SU-DHL-6 (cell line): ENCODE measurements around the gene CRYBA4.

Experiments used
- H2AFZ ChIP-seq: fragments of 200-600 bp; sonication (generic); 2 replicates; pipeline ENCODE4 v1.6.1; 2014; ENCODE audit warnings: low read depth, mild to moderate bottlenecking, moderate library complexity, mixed read lengths, antibody characterized with exemption, low read length; ENCODE audit not compliant: severe bottlenecking
- H3F3A ChIP-seq: fragments of 200-600 bp; shearing (Covaris generic); 2 replicates; pipeline ENCODE4 v1.6.0; 2016; ENCODE audit warnings: antibody characterized with exemption, mild to moderate bottlenecking; ENCODE audit not compliant: insufficient read depth
- H3K27ac ChIP-seq: fragments of 200-600 bp; sonication (generic); 2 replicates; pipeline ENCODE4 v1.5.1; 2016; ENCODE audit warnings: low read depth, mild to moderate bottlenecking, low read length, moderate library complexity, mixed read lengths
- H3K27me3 ChIP-seq: fragments of 200-600 bp; sonication (generic), shearing (Covaris generic); 2 replicates; pipeline ENCODE4 v1.6.0; 2014; ENCODE audit warnings: mild to moderate bottlenecking, low read length
- H3K36me3 ChIP-seq: fragments of 200-600 bp; sonication (generic); 2 replicates; pipeline ENCODE4 v1.6.1; 2014; ENCODE audit warnings: mild to moderate bottlenecking, low read length, mixed read lengths
- H3K4me2 ChIP-seq: fragments of 300-600, 200-600 bp; shearing (Covaris generic), sonication (generic); 2 replicates; pipeline ENCODE4 v1.6.0; 2014; ENCODE audit warnings: low read length, low read depth, mild to moderate bottlenecking; ENCODE audit not compliant: poor library complexity, severe bottlenecking
- H3K4me3 ChIP-seq: fragments of 200-600 bp; sonication (generic); 2 replicates; pipeline ENCODE4 v1.5.1; 2014; ENCODE audit warnings: antibody characterized with exemption, low read length, mild to moderate bottlenecking, mixed read lengths; ENCODE audit not compliant: insufficient read depth, poor library complexity, severe bottlenecking
- H3K79me2 ChIP-seq: fragments of 200-600 bp; sonication (generic); 2 replicates; pipeline ENCODE4 v1.6.1; 2014; ENCODE audit warnings: mild to moderate bottlenecking, low read length, moderate library complexity; ENCODE audit not compliant: insufficient read depth
- H3K9ac ChIP-seq: fragments of 200-600 bp; sonication (generic); 2 replicates; pipeline ENCODE4 v1.7.0; 2014; ENCODE audit warnings: mild to moderate bottlenecking, low read length
- H3K9me2 ChIP-seq: fragments of 200-600 bp; sonication (generic); replicated peaks from 2 replicates; pipeline ENCODE4 v1.6.1; 2014; ENCODE audit warnings: low read length; ENCODE audit not compliant: insufficient read depth
- H3K9me3 ChIP-seq: fragments of 200-600 bp; sonication (generic); 2 replicates; pipeline ENCODE4 v1.6.1; 2014; ENCODE audit warnings: low read length, mixed read lengths; ENCODE audit not compliant: insufficient read depth
- H4K20me1 ChIP-seq: fragments of 200-600 bp; sonication (generic); 2 replicates; pipeline ENCODE4 v1.6.1; 2014; ENCODE audit warnings: low read depth, mild to moderate bottlenecking, antibody characterized with exemption, low read length, moderate library complexity, mixed read lengths
- EZH2phosphoT487 ChIP-seq: fragments of 200-600 bp; sonication (generic), shearing (Covaris generic); conservative IDR thresholded peaks from 2 replicates; pipeline ENCODE4 v1.6.1; 2018; ENCODE audit warnings: mild to moderate bottlenecking, antibody characterized with exemption, low read length, moderate library complexity, mixed read lengths
- TF ChIP-seq, protein P1 (sequence below): fragments of 200-600 bp; sonication (generic); IDR thresholded peaks from one replicate; pipeline ENCODE4 v1.5.1; 2017; ENCODE audit warnings: antibody characterized with exemption, mild to moderate bottlenecking, low read length, moderate library complexity; ENCODE audit not compliant: insufficient read depth, poor library complexity, severe bottlenecking

Gene CRYBA4

DNA sequence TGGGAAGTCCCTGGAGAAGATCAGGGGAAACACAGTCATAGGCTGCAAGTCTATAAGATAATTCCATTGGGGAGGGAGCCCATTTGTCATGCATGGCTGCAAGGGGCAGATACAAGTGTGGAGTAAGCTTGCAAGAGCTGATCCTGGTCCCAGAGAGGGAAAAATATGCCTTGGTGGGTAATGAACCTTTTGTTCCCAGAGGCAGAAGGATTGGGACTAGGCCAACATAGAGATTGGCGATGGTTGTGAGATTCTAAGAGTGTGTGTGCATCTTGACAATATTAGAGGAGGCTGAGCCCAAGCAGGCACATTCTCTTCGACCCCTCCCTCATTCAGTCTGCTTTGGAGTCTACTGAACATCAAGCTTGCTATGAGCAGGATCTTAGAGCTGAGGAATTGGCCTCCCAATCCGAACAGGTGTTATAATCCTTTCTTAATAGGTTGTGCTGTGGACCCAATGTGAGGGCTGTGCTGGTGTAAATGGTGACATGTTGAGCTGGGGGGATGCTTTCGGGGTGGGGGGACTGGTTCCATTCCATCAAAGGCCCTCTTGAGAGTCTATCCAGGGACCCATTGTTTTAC, 54.0 kb downstream of the CRYBA4 start:
- H4K20me1 ChIP-seq, result no peaks in the 10 kb centered on the region
- peaks cover 62% of the 10 kb centered on the region for H3K79me2 ChIP-seq
- no peaks in the 10 kb centered on the region for H3K9me3 ChIP-seq
- peaks cover 34% of the 10 kb centered on the region for H3F3A ChIP-seq
- H3K9ac ChIP-seq, result no peak overlapping the region
- no peaks in the 10 kb centered on the region for H3K9me2 ChIP-seq
- no peaks in the 10 kb centered on the region for H3K36me3 ChIP-seq
- H3K4me3 ChIP-seq, result no peak overlapping the region
- no peaks in the 10 kb centered on the region for H3K27me3 ChIP-seq
- H3K4me2 ChIP-seq, result no peak overlapping the region
- H2AFZ ChIP-seq, result no peak overlapping the region
- no peak overlapping the region for H3K27ac ChIP-seq
- no peak for TF ChIP-seq EZH2phosphoT487
- TF ChIP-seq, protein P1, sequence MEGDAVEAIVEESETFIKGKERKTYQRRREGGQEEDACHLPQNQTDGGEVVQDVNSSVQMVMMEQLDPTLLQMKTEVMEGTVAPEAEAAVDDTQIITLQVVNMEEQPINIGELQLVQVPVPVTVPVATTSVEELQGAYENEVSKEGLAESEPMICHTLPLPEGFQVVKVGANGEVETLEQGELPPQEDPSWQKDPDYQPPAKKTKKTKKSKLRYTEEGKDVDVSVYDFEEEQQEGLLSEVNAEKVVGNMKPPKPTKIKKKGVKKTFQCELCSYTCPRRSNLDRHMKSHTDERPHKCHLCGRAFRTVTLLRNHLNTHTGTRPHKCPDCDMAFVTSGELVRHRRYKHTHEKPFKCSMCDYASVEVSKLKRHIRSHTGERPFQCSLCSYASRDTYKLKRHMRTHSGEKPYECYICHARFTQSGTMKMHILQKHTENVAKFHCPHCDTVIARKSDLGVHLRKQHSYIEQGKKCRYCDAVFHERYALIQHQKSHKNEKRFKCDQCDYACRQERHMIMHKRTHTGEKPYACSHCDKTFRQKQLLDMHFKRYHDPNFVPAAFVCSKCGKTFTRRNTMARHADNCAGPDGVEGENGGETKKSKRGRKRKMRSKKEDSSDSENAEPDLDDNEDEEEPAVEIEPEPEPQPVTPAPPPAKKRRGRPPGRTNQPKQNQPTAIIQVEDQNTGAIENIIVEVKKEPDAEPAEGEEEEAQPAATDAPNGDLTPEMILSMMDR, result no peak

DNA sequence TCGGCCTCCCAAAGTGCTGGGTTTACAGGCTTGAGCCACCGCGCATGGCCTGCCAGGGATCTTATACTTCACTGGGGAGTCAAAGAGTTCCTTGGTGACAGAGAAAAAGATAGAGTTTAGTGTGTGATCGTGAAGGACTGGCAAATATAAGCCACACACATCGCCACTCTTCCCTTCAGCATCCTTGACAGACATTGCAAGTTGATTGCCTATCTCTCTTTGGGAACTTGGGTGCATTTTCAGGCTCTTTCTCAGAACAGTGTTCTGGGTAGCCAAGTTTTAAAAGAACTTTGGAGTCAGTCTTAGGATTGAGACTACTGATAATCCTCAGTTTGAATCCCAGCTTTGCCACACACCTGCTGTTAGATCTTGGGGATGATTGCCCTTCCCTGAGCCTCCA, 55.5 kb downstream of the CRYBA4 start:
- Histone ChIP-seq H3K4me2 (no peak overlapping the region), H3K27me3 (no peaks in the 10 kb centered on the region), H3F3A (peaks cover 21% of the 10 kb centered on the region), H3K79me2 (peaks cover 62% of the 10 kb centered on the region), H2AFZ (no peak overlapping the region), H3K9me2 (no peaks in the 10 kb centered on the region), H3K27ac (no peak overlapping the region), H4K20me1 (no peaks in the 10 kb centered on the region; the same call in 1 of the 2 replicates), H3K36me3 (no peaks in the 10 kb centered on the region), H3K9ac (no peak overlapping the region), H3K4me3 (no peak overlapping the region), H3K9me3 (no peaks in the 10 kb centered on the region)
- no peak for TF ChIP-seq EZH2phosphoT487
- TF ChIP-seq, protein P1, result no peak

- no peak overlapping the region for H3K27ac ChIP-seq
- TF ChIP-seq EZH2phosphoT487, result no peak
- TF ChIP-seq, protein P1, result peak; percentile 92
- H3K9me3 ChIP-seq, result no peaks in the 10 kb centered on the region
- peaks cover 53% of the 10 kb centered on the region for H3K79me2 ChIP-seq
- no peaks in the 10 kb centered on the region for H3K36me3 ChIP-seq
- no peaks in the 10 kb centered on the region; the same call in 1 of the 2 replicates for H4K20me1 ChIP-seq
- H3K9ac ChIP-seq, result no peak overlapping the region
- H3K4me2 ChIP-seq, result no peak overlapping the region
- H2AFZ ChIP-seq, result no peak overlapping the region
- no peak overlapping the region for H3K4me3 ChIP-seq
- no peaks in the 10 kb centered on the region for H3K27me3 ChIP-seq
- peaks cover 2% of the 10 kb centered on the region for H3F3A ChIP-seq
- no peaks in the 10 kb centered on the region for H3K9me2 ChIP-seq
These were observed 57.4 kb downstream of the CRYBA4 start for GRCh38 chr22:26679003-26679629.
